NCI-H524 treated with DMSO at 0.1 percent for 48 hours (cell line): ENCODE data around the gene SOD2.
A peak's percentile ranks its signal among the peaks of the same experiment; 100 is the strongest.
"Not testable (repeated sequence)": the region's sequence is repeated elsewhere in the genome, so short reads cannot be mapped to it uniquely, and the experiment has no call there.

ENCODE experiments used
- DNase-seq: peaks from one replicate; lab custom pipeline; 2025; lab: John Stamatoyannopoulos, UW

SOD2 gene

DNA sequence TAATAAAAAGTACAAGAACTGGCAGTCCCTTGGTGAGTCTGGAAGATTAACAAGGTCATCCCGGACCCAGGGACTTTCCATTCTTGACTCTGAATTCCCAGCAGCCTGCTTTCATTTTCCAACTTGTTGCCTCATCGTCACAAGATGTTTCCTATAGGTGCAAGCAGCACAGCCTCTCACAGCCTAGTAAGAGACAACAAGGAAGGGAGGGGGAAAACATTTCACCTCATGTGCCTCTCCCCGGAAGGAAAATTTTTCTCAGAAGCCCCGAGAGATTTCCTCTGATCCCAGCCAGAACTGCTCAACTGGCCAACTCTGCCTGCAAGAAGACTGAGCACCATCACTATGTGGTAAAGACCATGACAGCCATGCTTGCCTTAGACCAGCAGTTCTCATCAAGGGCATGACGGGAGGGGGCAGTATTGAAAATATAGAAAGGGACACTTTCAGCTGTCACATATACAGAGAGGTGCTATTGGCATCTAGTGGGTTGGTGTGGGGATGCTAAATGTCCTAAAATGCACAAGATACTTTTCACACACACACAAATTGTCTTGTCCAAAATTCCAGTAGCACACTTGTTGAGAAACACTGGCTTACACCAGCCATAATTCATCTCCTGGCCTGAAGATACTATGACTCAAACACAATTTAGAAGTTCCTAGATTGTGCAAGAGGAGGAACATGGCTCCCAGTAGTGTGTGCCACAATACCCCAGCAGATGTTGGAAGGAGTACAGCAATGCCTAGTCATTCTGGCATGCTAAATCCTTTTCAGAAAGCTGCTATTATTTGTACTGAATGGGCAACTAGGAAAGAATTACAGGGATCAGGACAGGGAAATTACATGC, 23.4 kb upstream of the SOD2 start:
- no peak for DNase-seq

DNA sequence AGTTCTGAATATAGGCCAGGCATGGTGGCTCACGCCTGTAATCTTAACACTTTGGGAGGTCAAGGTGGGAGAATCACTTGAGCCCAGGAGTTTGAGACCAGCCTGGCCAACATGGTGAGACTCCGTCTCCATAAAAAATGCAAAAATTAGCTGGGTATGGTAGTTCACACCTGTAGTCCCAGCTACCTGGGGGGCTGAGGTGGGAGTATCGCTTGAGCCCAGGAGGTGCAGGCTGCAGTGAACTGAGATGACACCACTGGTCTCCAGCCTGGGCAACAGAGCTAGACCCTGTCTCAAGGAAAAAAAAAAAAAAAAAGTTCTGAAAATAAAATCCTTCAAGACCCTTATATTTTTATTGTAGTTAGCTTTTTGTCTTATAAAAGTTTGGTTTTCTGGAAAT, 22.6 kb upstream of the SOD2 start:
- no peak for DNase-seq

DNA sequence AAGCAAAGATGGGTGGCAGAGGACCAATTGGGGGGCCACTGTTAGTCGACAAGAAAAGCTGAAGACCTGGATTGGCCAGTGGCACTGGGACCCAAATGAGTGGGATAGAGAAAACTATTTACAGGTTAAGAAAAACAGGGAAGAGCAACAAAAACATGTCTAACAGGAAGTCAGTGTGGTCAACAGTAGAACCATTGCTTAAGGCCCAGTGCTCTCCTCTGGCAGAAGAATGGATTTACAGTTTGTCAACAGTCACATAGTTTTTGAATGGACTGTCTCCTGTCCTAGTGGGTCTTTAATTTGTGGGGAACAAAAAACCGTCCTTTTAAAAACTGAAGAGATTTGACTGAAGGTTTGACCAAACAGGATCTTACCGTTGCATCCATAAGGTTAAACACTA, 22.1 kb upstream of the SOD2 start:
- no peak for DNase-seq

DNA sequence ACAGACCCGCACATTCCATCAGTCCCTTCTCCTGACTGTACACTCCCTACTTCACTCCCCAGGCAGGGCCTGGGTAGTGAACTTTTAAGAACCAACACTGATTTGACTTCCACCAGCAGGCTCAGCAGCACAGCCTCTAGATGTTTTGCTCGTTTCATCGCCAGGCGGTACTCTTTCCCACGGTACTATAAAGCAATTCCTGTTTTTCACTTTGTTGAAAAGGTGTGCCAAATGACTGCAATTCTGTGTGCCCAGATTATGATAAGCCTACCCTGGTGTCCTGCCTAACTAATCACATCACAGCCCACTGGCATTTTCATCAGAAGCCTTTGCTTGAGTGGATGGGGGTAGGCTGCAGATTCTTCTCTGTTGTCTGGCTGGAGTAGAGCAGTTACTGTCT, 21.4 kb upstream of the SOD2 start:
- DNase-seq = no peak

DNA sequence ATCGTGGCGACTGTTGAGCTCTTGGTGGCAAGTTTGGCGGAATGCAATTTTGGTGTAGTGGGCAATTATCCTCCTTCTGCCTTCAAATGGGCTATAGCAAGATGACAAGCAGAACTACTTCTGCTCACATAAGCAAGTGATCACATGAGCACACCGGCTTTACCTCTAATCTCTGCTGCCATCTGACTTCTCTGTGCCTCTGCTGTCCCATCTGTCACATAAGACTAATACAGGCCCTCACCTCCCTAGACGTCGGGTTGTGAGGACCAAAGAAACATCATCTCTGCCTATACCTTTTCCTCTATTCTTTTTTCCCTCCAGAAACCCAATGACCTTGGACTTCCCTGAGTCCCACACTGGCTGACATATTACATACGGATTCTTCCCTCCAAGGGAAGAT, 20.9 kb upstream of the SOD2 start:
- DNase-seq = peak; percentile 92

DNA sequence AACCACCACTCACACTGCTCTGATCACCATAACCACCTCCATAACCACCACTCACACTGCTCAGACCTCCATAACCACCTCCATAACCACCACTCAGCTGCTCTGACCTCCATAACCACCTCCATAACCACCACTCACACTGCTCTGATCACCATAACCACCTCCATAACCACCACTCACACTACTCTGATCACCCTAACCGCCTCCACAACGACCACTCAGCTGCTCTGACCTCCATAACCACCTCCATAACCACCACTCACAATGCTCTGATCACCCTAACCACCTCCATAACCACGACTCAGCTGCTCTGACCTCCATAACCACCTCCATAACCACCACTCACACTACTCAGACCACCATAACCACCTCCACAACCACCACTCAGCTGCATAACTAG, 19.3 kb upstream of the SOD2 start:
- not testable (repeated sequence) for DNase-seq

DNA sequence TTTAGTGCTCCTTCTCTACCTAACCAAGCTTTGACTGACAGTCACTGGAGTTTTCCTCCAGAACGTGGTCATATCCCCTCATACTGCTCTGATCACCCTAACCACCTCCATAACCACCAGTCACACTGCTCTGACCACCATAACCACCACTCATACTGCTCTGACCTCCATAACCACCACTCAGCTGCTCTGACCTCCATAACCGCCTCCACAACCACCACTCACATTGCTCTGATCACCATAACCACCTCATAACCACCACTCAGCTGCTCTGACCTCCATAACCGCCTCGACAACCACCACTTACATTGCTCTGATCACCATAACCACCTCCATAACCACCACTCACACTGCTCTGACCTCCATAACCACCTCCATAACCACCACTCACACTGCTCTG, 17.6 kb upstream of the SOD2 start:
- DNase-seq = not testable (repeated sequence)

DNA sequence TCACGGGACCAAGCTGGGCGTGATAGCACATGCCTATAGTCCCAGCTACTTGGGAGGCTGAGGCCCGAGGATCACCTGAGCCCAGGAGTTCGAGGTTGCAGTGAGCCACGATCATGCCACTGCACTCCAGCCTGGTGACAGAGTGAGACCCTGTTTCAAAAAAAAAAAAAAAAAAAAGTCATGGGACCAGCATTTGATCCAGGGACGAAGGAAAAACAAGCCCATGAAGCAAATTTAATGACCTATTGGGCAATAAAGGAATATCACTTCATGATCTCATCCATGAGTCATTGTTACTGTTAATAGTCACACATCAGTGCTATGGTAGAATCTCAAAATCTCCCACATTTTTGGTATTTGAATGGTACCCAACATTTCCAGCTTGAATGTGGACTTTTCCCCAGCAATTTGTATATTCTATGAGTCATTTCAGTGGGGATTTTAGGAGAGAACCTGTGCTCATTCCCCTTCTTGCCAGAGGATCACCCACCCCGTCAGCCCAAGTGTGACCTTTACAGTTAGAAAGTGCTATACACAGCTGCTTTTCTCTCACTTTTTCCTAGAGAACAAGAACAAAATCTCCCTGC, 8.5 kb upstream of the SOD2 start:
- no peak for DNase-seq

DNA sequence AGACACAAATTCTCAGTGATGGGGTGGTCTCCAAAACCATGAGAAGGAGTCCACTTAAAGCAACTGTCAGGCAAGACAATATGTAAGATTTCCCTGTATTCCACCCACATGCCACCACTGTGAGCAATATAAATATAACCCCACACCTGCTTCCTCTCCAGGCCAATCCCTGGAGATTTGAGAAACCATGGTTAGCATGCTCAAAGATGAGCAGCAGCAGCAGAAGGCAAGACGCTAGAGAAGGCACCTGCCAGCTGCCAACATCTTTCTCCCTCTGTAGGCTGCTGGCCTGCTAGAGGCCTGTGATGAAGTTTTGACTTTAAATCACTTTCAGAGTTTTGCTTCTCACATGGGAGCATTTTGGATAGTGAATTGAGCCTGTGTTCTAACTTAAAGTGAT, 7.9 kb upstream of the SOD2 start:
- peak; percentile 38 for DNase-seq

DNA sequence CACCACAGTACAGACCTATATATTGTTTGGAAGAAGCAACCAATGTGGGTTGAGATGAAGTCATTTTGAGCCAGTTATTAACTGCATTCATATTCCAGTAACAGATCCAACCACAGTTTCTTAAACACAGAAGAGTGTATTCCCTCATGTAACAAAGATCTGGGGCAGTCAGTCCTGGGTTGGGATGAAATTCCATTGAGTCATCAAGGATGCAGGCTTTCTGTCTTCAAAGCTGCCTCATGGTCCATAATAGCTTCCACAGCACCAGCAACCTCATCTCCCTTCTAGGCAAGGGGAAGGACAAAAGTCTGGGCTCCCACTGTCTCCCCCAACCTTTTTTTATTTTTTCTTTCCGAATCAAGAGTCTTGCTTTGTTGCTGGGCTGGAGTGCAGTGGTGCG, 2.9 kb upstream of the SOD2 start:
- DNase-seq = no peak

DNA sequence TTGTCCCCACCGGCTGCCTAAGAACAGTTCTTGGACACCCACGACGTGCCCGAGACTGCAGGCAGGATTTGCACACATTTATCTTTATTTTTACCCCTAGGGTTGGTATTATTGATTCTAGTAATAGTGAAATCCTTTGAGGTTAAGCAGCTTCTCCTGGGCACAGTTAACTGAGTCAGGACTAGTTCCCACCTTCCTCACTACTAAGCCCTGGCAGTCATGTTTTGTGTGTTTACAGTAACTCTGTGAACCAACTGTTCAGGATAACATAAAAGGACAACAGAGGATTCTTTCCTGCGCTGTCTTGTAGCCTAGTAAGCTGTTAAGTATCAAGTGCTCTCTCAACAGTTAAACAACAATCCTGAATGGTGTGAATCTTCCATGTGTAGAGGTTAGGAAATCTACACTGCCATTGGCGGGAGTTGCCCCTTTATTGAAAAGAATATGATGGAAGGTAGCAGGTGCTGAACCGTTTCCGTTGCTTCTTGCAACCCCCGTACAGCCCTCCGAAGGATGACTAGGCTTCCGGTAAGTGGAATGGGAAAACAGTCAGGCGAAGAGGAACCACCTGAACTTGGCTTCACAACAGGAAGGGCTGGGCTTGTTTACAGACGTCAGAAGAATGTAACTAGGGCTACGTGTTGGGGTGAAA, 979 bp upstream of the SOD2 start:
- no peak for DNase-seq

DNA sequence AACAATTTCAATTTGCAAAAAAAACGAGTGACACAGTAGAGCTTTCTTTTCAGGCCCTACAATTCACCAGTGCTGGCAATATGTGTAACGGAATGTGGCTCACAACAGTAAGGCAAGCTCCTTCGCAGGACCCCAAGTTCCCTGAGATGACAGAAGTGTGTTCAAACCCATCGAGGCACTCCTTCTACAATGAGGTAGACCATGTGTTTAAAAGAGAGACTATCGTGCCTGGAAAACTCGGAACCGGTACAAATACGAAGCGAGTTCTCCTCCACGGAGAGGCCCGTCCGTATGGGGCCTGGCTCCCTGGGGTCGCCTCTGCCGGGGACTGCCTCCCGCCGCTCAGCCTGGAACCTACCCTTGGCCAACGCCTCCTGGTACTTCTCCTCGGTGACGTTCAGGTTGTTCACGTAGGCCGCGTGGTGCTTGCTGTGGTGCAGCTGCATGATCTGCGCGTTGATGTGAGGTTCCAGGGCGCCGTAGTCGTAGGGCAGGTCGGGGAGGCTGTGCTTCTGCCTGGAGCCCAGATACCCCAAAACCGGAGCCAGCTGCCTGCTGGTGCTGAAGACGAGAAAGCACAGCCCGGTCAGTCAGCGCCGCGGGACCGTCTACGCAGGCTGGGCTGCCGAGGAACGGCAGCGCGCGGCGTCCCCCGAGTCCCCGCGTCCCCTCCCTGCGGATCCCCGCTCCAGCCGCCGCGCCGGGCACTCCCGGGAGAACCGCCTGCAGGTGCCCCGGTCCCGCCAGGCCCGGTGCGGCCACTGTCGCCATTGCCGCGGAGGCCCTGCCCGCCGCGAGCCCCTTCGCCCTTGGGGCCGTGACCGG, 526 bp downstream of the SOD2 start:
- no peak for DNase-seq

DNA sequence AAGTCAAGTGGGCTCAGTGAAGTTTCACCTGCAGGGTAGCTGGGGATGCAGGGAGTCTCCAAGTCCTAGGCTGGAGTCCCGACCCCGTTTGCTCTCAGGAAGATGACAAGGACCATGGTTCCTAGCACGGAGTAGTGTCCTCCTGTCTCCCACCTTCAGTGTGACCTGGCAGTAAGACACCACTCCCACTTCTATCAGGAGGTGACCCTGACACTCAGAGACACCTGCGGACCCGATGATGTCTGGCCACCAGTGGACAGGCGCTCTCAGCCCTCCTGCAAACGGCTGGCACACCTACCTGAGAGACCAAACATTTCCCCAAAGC, 1.1 kb downstream of the SOD2 start:
- no peak for DNase-seq

DNA sequence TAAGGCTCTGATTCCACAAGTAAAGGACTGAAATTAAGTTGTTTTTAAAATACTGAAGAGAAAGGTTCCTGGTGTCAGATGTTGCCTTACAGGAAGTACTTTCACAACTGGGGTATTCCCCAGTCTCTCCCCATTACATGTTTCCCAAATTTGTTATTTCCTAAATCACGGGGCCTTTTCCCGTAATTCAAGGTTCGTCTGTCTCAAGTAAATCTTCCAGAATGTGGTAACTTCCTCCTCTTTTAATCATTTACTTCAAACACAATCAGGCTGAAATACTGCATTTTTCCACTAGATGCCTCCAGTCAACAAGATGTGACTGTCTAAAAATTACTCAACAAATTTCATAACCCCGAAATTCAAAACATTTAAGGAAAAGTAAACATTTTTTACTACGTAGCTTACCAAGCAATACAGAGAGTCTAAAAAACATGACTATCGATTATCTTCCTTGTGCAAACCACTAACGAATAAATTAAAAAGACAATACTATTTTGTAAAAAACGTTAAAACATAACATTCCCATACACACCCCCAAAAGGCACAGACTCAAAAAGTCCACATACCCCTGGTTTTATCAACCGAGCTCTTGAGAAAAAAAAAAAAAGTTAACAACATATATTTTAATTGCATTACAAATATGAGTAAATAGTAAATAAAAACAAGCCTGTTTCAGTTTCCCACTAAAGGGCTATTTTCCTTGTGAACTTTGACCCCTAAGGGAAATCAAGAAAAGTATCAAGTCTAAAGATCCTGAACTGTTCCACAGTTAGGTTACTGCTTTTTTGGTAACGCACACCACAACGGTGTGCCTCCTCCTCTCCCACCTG, 1.7 kb downstream of the SOD2 start:
- DNase-seq = no peak

DNA sequence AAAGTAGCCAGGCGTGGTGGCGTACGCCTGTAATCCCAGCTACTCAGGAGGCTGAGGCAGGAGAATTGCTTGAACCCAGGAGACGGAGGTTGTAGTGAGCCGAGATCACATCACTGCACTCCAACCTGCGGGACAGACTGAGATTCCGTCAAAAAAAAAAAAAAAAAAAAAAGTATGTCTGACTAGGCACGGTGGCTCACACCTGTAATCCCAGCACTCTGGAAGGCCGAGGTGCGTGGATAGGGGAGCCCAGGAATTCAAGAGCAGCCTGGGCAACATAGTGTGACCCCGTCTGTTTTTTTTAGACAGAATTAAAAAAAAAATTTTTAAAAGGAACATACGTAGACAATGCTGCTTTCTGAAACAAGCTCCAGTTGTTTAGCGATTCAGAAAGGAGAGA, 2.9 kb downstream of the SOD2 start:
- DNase-seq = not testable (repeated sequence)

DNA sequence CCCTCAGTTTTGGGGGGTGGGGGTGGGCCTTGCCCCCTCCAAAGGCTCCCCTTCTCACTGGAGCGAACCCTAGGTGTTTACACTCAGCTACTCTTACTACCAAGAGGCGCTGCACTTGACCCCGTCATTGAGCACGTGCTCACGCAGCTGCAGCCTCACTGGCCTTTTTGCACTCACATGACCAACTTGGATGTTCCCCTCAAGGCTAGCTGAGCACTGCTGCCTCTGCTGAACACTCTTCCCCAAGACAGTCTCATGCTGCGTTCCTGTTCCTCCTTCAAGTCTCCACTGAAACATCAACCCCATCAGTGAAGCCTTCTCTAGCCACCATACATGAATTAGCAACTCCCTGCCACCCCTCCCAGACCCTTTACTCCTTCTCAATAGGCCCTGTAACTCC, 4.0 kb downstream of the SOD2 start:
- DNase-seq = no peak

DNA sequence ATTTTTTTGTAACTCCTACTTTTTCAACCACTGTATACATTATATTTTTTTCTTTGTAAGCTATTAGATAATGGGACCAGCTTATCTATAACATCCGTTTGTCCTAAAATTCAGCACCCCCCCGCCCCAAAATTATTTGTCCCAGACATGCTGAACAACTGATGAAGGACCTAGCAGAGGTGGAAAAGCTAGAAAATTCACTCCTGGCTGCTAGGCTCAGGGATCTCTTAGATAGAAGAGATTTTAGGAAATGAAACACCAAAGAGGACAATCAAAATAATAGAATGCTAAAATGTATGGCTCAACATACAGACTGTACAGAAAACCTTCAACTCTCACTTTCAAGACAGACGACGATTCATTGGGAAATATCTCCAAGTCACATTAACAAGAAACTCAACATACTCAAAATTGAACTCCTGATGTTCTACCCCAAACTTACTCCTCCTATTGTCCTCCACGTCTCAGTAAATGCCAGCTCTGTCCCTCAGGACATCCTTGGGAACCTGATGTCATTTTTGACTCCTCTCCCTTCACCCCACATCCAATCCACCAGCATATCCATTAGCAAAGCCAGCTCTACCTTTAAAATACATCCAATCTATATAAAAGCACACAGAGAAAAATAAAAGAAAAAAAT, 4.7 kb downstream of the SOD2 start:
- no peak for DNase-seq

DNA sequence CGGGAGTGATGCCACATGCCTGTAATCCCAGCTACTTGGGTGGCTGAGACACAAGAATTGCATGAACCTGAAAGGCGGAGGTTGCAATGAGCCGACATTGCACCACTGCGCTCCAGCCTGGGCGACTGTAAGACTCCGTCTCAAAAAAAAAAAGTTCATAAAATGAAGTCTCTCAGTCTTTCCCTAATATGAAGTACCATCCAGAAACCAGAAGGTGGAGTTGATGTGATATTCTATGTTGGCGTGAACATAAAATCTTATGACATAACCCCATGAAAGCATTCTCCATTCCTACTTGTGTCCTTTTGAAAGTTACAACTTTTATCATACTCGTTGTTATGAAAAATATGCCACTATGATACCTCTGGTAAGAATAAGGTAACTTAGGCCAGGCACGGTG, 5.7 kb downstream of the SOD2 start:
- DNase-seq = no peak

DNA sequence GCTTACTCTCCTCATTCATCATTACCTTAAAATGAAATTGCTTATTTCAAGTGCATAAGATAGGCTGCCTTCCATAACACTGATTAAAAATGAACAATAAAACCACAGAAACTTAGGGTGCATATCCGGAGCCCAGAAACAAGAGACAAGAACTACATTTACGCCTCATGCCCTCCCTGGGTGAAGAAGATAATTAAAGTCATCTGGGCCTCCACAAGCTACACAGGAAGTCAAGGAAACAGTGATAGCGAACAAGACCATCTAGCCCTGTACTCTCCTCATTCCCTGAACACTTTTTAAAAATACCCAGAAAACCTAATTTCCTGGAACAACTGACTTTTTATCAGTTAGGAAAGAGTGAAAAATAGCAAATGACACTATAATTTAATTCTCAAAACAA, 6.3 kb downstream of the SOD2 start:
- DNase-seq = no peak

DNA sequence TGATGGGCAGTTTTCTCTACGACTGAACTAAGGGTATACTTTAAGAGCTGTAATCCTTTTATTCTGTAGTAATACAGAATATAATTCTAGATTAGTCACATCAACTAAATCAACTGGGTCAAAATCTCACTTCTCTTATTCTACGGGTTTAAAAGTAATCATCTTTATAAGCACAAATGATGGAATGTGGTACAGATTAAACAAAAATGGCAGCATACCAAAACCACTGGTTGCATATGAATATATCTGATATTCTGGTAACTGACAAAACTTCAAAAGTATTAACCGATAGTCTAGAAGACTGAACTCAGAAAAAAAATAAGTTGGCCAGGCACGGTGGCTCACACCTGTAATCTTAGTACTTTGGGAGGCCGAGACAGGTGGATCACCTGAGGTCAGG, 7.0 kb downstream of the SOD2 start:
- no peak for DNase-seq

DNA sequence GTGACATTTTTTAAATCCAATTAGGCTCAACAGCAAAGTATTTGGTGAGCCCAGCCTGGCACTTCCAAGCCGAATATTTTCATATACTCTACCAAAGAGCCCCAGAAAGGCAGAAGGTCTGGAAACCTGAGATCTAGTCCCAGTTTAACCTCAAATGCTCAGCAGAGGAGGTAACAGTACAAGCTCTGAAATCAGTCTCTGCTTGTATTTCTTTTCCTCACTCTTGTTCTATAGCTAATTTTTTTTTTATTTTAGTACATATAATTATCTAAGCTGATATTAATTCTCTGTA, 9.1 kb downstream of the SOD2 start:
- no peak for DNase-seq

DNA sequence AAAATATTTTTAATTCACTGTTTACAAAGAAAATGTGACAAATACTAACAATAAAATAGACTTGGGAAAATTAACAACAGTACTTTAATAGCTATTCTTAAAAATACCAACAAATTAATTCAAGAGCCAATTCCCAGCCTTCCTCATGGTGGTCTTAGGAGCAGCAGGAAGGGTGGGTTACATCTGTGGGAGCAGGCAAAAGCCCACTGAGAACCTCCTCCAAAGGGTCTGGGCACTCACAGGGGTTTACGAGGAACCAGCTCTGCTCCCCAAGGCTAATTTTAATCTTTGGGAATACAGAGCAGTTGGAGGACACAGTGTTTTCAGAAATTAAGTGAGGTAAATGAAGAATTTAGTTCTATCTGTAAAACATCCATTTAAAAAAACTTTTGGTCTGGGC, 10.2 kb downstream of the SOD2 start:
- no peak for DNase-seq
